ENCODE measurements around the gene CLN6.
"Not testable (repeated sequence)": the region's sequence is repeated elsewhere in the genome, so short reads cannot be mapped to it uniquely, and the experiment has no call there.

DNA sequence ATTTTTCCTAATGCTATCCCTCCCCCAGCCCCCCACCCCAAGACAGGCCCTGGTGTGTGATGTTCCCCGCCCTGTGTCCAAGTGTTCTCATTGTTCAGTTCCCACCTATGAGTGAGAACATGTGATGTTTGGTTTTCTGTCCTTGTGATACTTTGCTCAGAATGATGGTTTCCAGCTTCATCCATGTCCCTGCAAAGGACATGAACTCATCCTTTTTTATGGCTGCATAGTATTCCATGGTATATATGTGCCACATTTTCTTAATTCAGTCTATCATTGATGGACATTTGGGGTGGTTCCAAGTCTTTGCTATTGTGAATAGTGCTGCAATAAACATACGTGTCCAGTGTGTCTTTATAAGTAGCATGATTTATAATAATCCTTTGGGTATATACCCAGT is 57.5 kb downstream of the CLN6 start:
- TF ChIP-seq, protein P1, sequence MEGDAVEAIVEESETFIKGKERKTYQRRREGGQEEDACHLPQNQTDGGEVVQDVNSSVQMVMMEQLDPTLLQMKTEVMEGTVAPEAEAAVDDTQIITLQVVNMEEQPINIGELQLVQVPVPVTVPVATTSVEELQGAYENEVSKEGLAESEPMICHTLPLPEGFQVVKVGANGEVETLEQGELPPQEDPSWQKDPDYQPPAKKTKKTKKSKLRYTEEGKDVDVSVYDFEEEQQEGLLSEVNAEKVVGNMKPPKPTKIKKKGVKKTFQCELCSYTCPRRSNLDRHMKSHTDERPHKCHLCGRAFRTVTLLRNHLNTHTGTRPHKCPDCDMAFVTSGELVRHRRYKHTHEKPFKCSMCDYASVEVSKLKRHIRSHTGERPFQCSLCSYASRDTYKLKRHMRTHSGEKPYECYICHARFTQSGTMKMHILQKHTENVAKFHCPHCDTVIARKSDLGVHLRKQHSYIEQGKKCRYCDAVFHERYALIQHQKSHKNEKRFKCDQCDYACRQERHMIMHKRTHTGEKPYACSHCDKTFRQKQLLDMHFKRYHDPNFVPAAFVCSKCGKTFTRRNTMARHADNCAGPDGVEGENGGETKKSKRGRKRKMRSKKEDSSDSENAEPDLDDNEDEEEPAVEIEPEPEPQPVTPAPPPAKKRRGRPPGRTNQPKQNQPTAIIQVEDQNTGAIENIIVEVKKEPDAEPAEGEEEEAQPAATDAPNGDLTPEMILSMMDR (IDR thresholded peaks at IDR 0.05) = not testable (repeated sequence)
- TF ChIP-seq POLR2A (IDR thresholded peaks at IDR 0.05) = not testable (repeated sequence)

Measured in adrenal gland (tissue), 5 donors.